Bronchial epithelial cell (primary cell): Measurements from ENCODE around the gene SMARCC2. TPM values are rescaled to one million over a fixed set of nuclear protein-coding genes. Genes with fewer than 3 reads are reported as not detected.

Experiments
- DNase-seq: peaks from one replicate; pipeline ENCODE4 v3.0.0-alpha.2; 2010; ENCODE audit warnings: low read depth
- FAIRE-seq: peaks from 2 replicates; lab custom pipeline; 2011; peaks lifted over from hg19 to GRCh38; lab: Jason Lieb, UNC
- H3K27me3 ChIP-seq: 2 replicates; pipeline ENCODE4 v1.5.1; 2011; ENCODE audit warnings: low read length; ENCODE audit not compliant: control insufficient read depth, insufficient read depth
- H3K36me3 ChIP-seq: 2 replicates; pipeline ENCODE4 v1.5.1; 2011; ENCODE audit warnings: low read length; ENCODE audit not compliant: control insufficient read depth, insufficient read depth
- H3K4me3 ChIP-seq: 2 replicates; pipeline ENCODE4 v1.5.1; 2011; ENCODE audit warnings: mild to moderate bottlenecking, low read depth, low read length, control low read depth
- total RNA-seq: library from RNA; depleted of rRNA; stranded (reverse); fragments of >200 nt; gene quantifications from 2 replicates; pipeline ENCODE4 v1.2.1, GENCODE V29; 2014
- TF ChIP-seq, protein P1 (sequence below): IDR thresholded peaks from 2 replicates; pipeline ENCODE4 v1.5.1; 2011; ENCODE audit warnings: mild to moderate bottlenecking, moderate library complexity, low read length, control low read depth, inconsistent platforms; ENCODE audit not compliant: insufficient read depth, severe bottlenecking

SMARCC2 gene
- total RNA-seq, 1 donor from 2014 or later: 14.0 TPM

DNA sequence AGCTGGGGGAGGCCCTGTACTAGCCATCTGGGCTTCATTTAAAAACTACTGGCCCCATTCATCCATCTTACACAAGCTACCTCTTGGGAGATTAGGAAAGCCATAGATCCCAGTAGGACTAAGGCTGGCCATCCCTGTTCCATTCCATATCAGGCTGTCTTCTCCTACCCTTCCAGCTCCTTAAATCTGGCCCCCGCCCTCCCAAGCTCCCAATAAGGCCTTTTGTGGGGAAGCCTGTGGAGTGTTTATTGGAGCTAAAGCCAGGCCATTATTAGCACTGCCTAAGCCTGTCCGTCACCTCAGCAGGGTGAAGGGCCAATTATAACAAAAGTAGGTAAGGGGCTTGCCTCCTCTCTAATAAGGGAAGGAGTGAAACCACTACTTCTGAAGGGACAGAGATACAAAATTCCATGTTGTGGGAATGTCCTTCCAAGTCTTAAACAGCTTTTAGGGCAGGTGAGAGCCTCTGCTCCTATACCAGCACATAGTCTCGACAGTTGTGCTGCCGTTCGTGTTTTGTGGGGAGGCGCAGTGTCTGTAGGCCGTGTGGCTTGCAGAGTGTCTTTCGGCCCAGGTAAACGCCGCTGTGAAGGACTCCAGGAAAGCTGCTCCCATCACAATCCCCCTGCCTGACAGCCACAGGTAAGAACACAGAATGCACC, 27.5 kb downstream of the SMARCC2 start:
- FAIRE-seq (no peak), DNase-seq (no peak)
- H3K4me3 ChIP-seq: no peak overlapping the region
- TF ChIP-seq, protein P1, sequence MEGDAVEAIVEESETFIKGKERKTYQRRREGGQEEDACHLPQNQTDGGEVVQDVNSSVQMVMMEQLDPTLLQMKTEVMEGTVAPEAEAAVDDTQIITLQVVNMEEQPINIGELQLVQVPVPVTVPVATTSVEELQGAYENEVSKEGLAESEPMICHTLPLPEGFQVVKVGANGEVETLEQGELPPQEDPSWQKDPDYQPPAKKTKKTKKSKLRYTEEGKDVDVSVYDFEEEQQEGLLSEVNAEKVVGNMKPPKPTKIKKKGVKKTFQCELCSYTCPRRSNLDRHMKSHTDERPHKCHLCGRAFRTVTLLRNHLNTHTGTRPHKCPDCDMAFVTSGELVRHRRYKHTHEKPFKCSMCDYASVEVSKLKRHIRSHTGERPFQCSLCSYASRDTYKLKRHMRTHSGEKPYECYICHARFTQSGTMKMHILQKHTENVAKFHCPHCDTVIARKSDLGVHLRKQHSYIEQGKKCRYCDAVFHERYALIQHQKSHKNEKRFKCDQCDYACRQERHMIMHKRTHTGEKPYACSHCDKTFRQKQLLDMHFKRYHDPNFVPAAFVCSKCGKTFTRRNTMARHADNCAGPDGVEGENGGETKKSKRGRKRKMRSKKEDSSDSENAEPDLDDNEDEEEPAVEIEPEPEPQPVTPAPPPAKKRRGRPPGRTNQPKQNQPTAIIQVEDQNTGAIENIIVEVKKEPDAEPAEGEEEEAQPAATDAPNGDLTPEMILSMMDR: no peak
- H3K27me3 ChIP-seq: no peaks in the 10 kb centered on the region
- H3K36me3 ChIP-seq: peaks cover 37% of the 10 kb centered on the region

DNA sequence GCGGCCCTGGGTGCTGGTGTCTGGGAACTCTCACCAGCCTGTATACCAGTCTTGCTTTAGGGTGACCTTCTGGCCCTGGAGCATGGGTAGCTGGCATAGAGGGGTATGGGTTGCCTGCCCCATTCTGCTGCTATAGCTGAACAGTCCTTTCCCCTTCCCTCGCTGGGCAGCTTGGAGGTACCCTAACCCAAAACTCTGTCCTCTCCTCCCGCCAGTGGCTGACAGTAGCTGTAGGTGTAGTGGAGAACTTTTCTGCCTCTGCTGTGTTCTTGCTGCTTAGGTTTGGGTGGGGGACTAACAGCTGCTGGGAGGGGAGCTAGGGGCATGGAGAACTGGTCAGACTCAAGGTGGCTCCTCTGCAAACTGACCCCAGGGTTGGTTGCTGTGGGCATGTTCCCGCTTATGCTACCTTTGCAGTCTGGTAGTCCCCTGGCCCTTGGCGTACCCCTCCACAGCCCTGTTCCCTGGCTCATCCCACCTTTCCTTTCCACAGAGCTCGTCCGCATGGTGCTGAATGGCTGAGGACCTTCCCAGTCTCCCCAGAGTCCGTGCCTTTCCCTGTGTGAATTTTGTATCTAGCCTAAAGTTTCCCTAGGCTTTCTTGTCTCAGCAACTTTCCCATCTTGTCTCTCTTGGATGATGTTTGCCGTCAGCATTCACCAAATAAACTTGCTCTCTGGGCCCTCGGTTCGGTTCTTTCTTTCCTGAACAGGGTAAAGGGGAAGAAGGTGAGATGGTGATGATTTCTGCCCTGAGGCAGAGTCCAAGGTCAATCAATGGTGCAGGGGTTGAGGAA, 28.2 kb downstream of the SMARCC2 start:
- H3K4me3 ChIP-seq: no peak overlapping the region
- H3K27me3 ChIP-seq: no peaks in the 10 kb centered on the region
- TF ChIP-seq, protein P1: no peak
- FAIRE-seq: no peak
- peaks cover 37% of the 10 kb centered on the region for H3K36me3 ChIP-seq
- DNase-seq: no peak

DNA sequence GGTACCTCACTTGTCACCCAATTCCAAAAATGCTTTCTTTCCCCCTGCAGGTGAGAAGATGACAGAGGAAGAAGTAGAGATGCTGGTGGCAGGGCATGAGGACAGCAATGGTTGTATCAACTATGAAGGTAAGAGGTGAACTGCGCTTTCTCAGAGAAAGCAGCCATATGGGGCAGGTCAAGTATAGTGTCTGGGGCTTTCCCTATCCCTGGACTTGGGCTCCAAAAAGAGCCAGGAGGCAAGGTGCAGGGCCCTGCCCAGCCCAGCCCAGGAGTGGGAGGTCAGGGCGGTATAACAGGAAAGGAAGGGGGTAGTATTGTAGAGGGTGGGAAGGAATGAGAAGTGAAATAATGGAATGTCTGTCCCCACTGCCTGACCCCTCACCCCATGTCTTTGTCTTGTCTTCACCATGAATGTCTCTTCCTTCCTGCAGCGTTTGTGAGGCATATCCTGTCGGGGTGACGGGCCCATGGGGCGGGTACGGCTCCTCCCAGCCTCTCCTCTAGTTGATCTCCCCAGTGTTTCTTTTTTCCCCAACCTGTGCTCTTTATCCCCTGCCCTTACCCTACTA, 29.0 kb downstream of the SMARCC2 start:
- DNase-seq (peak; percentile 36), FAIRE-seq (no peak)
- Histone ChIP-seq H3K4me3 (peak overlapping the region; percentile 98), H3K27me3 (no peaks in the 10 kb centered on the region), H3K36me3 (peaks cover 33% of the 10 kb centered on the region)
- TF ChIP-seq, protein P1: no peak

DNA sequence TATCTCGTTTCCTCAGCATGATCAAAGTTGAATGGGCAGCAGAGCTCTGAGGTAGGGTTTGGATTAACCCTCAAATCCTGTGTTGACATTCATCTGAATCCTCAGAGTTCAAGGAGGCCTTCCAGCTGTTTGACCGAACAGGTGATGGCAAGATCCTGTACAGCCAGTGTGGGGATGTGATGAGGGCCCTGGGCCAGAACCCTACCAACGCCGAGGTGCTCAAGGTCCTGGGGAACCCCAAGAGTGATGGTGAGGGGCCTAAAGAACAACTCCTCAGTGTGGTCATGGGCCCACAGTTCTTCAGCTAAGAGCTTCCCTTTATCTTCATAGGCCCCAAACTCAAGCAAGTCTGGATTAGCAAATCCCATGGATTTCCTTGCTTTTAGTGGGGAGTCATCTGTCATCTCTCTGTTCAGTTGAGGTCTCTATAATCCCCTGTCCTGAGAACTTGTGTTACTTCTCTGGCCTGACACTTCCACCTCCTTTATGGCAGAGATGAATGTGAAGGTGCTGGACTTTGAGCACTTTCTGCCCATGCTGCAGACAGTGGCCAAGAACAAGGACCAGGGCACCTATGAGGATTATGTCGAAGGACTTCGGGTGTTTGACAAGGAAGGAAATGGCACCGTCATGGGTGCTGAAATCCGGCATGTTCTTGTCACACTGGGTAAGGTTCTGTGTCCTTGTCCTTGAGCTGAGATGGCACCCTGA, 29.6 kb downstream of the SMARCC2 start:
- peaks cover 31% of the 10 kb centered on the region for H3K36me3 ChIP-seq
- FAIRE-seq (no peak), DNase-seq (no peak)
- no peaks in the 10 kb centered on the region for H3K27me3 ChIP-seq
- peak overlapping the region; percentile 98 for H3K4me3 ChIP-seq
- TF ChIP-seq, protein P1: no peak

DNA sequence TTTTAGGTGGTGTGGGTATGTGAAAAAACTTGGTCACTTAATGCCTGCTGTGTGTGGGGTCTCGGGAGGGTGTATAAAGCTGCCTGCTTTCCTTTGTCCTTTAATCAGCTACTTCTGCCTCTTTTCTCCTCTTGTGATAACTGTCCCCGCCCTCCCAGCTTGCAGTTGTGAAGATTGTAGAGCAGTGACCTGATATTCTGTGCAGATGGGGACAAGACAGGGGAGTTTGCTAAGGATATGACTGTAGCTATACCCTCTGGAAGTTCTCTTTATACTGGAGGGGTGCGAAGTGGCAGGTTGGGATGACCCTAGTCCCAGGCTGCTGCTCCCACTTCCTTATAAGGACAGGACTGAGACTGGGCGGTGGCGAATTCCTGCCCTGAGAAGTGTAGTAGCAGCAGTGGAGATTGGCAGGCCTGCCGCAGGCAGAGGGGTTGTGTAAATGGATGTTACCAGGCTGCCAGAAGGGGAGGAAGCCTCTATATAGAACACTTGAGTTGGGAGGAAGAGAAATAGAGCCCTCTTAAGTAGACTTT, 30.3 kb downstream of the SMARCC2 start:
- DNase-seq: peak; percentile 65
- Histone ChIP-seq H3K36me3 (peaks cover 29% of the 10 kb centered on the region), H3K4me3 (peak overlapping the region; percentile 98), H3K27me3 (no peaks in the 10 kb centered on the region)
- FAIRE-seq: no peak
- TF ChIP-seq, protein P1: no peak
